HuH-7 (cell line): ENCODE results near the gene ERC1.
"Not testable (repeated sequence)": the region's sequence is repeated elsewhere in the genome, so short reads cannot be mapped to it uniquely, and the experiment has no call there.

Experiments
- DNase-seq: peaks from one replicate; pipeline ENCODE4 v3.0.0; 2011; ENCODE audit warnings: low spot score

ERC1 gene

GRCh38 chr12:981961-982360 lies 9.1 kb upstream of the ERC1 start:
- DNase-seq = no peak

GRCh38 chr12:988646-989045 lies 2.4 kb upstream of the ERC1 start:
- no peak for DNase-seq

GRCh38 chr12:989051-989450 lies 2.0 kb upstream of the ERC1 start:
- no peak for DNase-seq

GRCh38 chr12:989751-990660 lies 1.0 kb upstream of the ERC1 start:
- DNase-seq = peak; percentile 77

GRCh38 chr12:991350-992333 lies 619 bp downstream of the ERC1 start:
- peak; percentile 74 for DNase-seq

- DNase-seq = no peak
Observed at GRCh38 chr12:992647-993046, 1.6 kb downstream of the ERC1 start.

GRCh38 chr12:996881-997280 lies 5.9 kb downstream of the ERC1 start:
- DNase-seq = no peak

GRCh38 chr12:997505-997904 lies 6.5 kb downstream of the ERC1 start:
- no peak for DNase-seq

GRCh38 chr12:998020-998874 lies 7.2 kb downstream of the ERC1 start:
- peak; percentile 50 for DNase-seq

- not testable (repeated sequence) for DNase-seq
Observed at GRCh38 chr12:999736-1000135, 8.7 kb downstream of the ERC1 start.

- DNase-seq = no peak
Observed at GRCh38 chr12:1001507-1001906, 10.5 kb downstream of the ERC1 start.

GRCh38 chr12:1003600-1004271 lies 12.7 kb downstream of the ERC1 start:
- no peak for DNase-seq

- no peak for DNase-seq
Observed at GRCh38 chr12:1006255-1006654, 15.2 kb downstream of the ERC1 start.

- no peak for DNase-seq
Observed at GRCh38 chr12:1007276-1007675, 16.3 kb downstream of the ERC1 start.

GRCh38 chr12:1007994-1008393 lies 17.0 kb downstream of the ERC1 start:
- no peak for DNase-seq

GRCh38 chr12:1011091-1011490 lies 20.1 kb downstream of the ERC1 start:
- no peak for DNase-seq

GRCh38 chr12:1013618-1014489 lies 22.8 kb downstream of the ERC1 start:
- no peak for DNase-seq

- DNase-seq = no peak
Observed at GRCh38 chr12:1019283-1019682, 28.3 kb downstream of the ERC1 start.

GRCh38 chr12:1020389-1020788 lies 29.4 kb downstream of the ERC1 start:
- DNase-seq = no peak
